Fibroblast of lung (primary cell): ENCODE data around the gene LBR.

ENCODE experiments used
- CTCF ChIP-seq, 2 donors: IDR thresholded peaks in 1 of 2; conservative IDR thresholded peaks in 1 of 2; 1 replicate in 1 of 2; 2 replicates in 1 of 2; pipeline ENCODE4 v1.5.1; 2011 to 2012; ENCODE audit warnings: low read length in 2 of 2, control low read depth in 1 of 2, inconsistent platforms in 1 of 2, low read depth in 1 of 2, mild to moderate bottlenecking in 1 of 2
- EZH2 ChIP-seq: IDR thresholded peaks from 2 replicates; pipeline ENCODE4 v1.5.1; 2012; ENCODE audit warnings: low read length, control low read depth, mild to moderate bottlenecking; ENCODE audit errors: missing control alignments

GRCh38 chr1:225427235-225428067, at the start of gene LBR:
- TF ChIP-seq CTCF (conservative IDR thresholded peaks at IDR 0.05 in 1 of 2, IDR thresholded peaks at IDR 0.05 in 1 of 2; ENCODE audit: low read depth in 1 of 2, low read length in 2 of 2) (no peak), EZH2 (no peak)
